ENCODE data around the gene HGS.

Gene HGS

GRCh38 chr17:81707725-81708646 lies 24.2 kb downstream of the HGS start:
- peak; percentile 61 for DNase-seq

DNA sequence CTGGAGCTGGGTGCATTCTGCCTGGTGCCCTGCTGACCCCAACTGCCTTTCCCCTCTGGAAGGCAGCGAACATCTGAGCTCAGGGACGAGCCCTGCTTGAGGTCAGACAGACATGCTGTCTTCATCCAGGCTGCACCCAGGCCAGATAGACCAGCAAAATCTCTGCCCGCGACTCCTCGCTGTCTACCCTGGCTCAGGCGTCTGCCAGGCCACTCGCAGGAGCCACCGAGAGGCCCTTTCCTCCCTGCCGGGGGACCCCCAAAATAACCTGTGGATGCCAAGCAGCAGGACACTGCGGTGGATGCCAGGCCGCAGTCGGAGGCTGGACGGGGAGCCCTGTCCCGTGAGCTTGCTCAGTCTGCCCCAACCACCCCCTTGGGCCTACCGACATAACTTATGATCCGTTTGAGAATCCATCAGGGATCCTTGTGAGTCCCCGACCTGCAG lies 25.0 kb downstream of the HGS start:
- peak; percentile 58 for DNase-seq

GRCh38 chr17:81710514-81711308 lies 26.9 kb downstream of the HGS start:
- DNase-seq = no peak

GRCh38 chr17:81711814-81712467 lies 28.1 kb downstream of the HGS start, which contains the start of gene SLC25A10:
Gene SLC25A10, plus strand, starts transcription at chr17:81712284. Its CDS starts 143 bp downstream, at chr17:81712427.
- DNase-seq = peak; percentile 93

GRCh38 chr17:81712468-81713003 lies 28.7 kb downstream of the HGS start:
- no peak for DNase-seq

DNA sequence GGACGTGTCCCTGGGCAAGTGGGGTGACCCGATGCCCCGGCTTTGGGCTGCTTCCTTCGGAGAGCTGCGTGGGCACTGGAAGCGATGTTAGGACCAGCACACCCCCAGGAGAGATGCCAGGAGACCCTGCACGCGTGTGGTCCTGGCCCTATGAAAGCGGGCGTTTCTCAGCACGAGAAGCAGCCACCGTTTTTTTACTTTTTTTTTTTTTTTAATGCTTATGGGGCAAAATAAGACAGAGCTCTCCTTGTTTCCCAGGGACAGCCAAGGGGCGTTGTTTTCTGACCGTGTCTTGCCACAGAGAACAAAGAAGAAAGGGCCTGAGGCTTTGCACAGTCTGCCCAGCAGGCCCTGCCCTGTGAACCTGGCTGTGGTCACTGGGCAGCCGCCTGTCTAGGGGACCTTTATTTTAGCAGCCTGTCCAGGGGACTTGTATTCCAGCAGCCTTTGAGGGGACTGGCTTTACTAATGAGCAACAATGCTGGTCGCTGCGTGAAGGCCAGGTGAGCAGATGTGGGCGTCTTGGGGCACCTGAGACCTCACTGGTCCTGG lies 29.3 kb downstream of the HGS start:
- DNase-seq = peak; percentile 62

DNA sequence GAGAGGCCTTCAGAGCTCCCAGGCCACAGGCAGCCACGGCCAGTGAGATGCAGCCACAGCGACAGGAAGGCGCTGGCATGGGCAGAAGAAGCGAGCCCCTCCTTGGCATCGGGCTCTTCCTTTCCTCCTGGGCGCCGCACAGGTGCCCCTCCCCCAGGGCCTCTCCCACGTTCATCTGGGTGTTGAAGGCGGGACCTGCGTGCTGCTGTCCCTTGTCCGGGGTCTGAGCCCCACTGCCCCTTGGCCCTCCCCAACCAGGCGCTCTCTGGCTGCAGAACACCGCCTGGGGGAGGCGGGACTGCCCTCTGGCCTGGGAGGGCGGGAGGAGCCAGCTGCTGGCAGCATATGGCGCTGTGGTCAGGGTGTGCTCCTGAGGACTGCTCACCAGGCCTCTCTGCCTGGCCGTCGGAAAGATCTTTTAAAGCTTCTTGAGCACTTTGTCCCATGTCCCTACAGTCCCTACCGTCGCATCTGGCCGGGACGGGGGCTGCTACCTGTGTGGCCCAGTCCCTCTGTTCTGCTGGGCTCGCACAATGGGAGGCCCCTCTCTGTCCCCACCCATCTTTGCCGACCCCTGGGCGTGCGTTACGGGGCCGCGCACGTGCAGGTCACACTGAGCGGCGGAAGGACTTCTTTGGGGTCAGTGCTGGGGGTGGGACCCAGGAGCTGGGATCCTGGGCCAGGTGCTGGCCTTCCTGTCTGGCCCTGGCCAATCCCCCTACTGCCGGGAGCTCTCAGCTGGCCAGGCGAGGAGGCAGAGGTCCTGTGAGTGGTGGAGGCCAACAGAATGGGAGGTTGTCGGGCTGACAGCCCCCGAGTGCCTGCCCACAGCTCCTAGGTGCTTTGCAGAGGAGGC lies 30.0 kb downstream of the HGS start:
- DNase-seq = peak; percentile 62

- DNase-seq = peak; percentile 62
Observed at GRCh38 chr17:81714412-81715106, 30.7 kb downstream of the HGS start.

GRCh38 chr17:81715107-81715871 lies 31.5 kb downstream of the HGS start:
- peak; percentile 61 for DNase-seq

- DNase-seq = peak; percentile 59
Observed at GRCh38 chr17:81715872-81716673, 32.3 kb downstream of the HGS start.

DNA sequence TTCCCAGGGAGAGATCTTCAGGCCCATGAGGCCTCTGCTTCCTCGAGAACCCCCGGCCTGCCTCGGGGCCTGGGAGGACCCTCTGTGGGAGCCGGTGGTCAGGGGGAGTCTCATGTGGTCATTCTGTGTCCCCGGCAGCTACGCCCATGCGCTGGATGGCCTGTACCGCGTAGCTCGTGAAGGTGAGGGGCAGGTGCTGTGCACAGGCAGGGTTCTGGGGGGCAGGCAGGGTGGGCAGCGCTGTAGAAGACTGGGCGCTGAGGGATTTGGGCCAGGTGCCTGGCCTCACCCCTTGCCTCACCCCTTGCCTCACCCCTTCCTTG lies 32.8 kb downstream of the HGS start:
- DNase-seq = peak; percentile 59

DNA sequence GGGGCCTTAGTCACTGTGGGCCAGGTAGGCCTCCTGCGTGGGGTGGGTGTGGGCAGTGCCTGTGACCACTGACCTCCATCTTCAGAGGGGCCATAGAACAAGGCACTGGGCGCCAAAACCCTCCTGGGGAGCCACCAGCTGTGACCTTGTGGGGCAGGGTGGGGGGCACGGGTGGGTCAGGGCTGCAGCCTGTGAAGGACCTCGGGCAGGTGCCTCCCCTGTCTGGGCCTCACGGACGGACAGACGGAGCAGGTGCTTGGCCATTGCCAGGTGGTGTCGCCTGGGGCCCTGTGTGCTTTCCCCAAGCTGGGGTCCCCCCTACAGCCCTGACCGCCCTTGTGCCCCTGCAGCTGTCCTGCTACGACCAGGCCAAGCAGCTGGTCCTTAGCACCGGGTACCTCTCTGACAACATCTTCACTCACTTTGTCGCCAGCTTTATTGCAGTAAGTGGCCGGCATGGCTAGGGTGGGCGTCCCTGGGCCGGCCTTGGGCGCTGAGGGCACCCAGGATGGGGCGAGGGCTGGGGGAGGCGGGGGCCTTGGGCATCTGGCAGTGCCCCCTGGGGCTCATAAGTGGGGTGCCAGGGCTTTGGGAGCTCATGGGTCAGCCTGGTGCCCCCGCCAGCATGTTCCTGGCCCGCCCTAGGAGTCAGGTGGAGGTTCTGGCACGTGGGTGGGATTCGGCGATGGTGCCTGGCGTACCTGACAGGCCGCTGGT lies 33.4 kb downstream of the HGS start:
- peak; percentile 64 for DNase-seq

DNA sequence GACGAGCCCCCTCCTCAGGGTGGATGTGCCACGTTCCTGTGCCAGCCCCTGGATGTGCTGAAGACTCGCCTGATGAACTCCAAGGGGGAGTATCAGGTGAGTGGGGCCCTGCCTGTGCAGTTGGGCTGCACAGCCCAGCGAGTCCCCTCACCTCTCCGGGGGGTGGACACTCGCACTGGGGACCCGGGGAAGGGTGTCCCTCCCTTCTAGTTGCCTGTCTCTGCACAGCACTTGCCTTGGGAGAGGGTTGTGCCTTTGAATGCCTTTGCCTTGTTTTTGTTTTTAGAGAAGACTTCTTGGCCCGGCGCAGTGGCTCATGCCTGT lies 33.9 kb downstream of the HGS start:
- DNase-seq = peak; percentile 60

DNA sequence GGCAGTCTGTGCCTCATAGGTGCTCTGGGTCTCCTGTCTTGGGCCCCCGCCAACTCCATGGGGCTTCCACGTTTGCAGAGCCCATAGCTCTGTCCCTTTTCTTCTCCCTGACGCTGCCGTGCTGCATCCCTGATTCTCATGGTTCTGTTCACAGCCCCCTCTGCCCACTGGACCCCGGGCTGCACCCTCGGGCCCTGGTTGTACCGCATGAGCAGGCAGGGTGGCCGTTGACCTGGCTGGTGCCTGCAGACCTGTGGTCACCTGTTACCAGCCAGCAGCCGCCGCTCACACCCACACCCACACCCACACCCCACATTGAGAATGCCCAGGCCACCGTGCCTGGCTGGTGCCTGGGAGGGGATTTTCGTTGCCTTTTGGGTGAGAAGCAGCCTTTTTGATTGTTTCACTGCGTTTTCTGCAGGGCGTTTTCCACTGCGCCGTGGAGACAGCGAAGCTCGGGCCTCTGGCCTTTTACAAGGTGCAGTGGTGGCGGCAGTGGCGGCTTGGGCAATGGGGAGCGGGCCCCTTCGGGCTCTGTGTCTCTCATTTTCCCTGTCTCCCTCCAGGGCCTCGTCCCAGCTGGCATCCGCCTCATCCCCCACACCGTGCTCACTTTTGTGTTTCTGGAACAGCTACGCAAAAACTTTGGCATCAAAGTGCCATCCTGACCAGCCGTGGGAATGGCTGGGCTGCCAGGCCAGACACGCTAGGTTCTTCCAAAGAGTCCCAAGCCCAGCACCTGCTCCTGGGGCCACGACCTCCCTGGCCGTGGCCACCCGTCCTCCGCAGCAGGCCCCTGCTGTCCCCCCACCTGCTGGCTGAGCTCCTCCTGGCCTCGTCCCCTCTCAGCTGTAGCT lies 35.8 kb downstream of the HGS start:
- no peak for DNase-seq

DNA sequence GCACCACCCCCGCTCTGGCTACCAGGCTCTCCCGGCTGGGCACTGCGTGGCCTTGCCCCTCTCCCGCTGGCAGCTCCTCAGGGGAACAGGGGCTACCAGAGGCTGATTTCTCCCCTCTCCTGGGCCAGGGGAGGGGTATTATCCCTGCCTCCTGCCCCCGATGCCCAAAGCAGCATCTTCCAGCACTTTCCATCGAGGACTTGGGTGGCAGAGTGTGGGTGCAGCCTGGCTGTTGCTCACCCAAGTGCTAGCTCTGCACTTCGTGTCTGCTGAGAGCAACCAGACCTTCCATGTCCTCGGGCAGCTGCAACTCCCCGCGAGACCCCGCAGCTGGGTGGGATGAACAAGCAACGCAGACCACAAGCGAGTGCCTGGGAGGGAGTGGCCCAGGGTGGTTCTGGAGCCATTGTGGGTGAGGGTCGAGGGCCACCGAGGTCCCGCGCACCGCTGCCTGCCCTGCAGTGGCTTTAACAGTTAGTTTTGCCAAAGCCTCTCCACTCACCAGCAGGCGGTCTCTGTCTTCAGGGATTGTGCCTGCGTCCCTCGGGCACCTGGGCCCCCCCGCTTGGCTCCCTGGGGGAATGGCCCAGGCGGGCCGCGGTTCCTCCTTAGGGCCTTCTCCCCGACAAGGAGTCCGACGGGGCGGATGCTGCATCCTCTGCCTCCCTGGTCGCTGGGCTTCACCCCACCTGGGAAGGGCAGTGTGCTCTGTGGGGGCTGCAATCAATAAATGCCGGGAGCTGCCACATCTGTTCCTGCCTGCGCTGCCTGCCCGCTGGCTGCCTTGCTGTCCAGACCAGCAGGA lies 36.7 kb downstream of the HGS start:
- DNase-seq = no peak

DNA sequence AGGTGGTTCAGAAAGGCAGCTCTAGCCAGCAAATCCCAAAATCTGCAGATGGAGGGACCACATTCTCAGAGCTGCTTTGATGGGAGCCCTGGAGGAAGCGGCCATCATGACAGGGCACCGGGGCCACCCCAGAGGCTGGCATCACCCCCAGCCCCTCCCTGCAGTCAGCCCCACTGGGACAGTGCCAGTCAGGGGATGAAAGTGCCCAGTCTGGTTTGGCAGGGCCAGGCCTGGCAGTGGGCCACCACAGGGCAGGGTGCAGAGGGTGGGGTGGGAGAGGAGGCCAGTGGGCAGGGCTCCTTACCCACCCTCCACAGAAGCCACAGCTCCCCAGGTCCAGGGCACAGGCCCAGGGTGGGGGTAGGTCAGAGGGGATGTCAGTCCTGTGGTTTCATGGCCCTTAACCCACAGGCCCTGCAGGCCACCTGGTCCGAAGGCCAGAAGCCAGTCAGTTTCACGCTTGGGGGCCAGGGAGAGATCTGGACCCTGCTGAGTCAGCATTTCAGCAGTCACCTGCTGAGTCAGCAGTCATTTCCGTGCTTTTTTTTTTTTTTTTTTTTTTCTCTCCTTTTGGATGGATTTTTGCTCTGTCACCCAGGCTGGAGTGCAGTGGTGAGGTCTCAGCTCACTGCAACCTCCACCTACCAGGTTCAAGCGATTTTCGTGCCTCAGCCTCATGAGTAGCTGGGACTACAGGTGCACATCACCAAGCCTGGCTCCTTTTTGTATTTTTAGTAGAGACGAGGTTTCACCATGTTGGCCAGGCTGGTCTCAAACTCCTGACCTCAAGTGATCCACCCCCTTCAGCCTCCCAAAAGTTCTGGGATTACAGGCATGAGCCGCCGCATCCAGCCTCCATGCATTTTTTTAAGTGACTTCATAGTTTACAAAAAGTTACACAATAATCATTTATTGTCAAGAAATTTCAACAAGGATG lies 38.6 kb downstream of the HGS start:
- peak; percentile 60 for DNase-seq

Measured in activated effector memory CD4-positive, alpha-beta T cell treated with anti-CD3 and anti-CD28 coated beads, Interleukin-2, amount 50 U/mL, for 16 hours (primary cell).